Aorta (tissue), 5 donors: ENCODE measurements around the gene PLCXD1. TPM values are rescaled to one million over a fixed set of nuclear protein-coding genes. Genes with fewer than 3 reads are reported as not detected.
"Not testable (repeated sequence)": the region's sequence is repeated elsewhere in the genome, so short reads cannot be mapped to it uniquely, and the experiment has no call there.

Experiments
- ATAC-seq: fragments of 200-7000 bp; cut with Tn5 transposase; one replicate; pipeline ENCODE4 v1.9.1; 2022; ENCODE audit warnings: moderate library complexity; ENCODE audit not compliant: low FRiP score
- DNase-seq, 2 donors: peaks; one replicate each; pipeline ENCODE4 v3.0.0-alpha.2; 2020
- H3K27ac ChIP-seq, 2 donors: one replicate each; pipeline ENCODE4 v1.5.1; 2013; ENCODE audit warnings: low read length in 2 of 2, mild to moderate bottlenecking in 2 of 2, moderate library complexity in 2 of 2, control low read depth in 1 of 2, inconsistent platforms in 1 of 2, low read depth in 1 of 2
- H3K27me3 ChIP-seq, 2 donors: one replicate each; pipeline ENCODE4 v1.6.1; 2013; ENCODE audit warnings: control low read depth in 1 of 2, low read length in 1 of 2, mild to moderate bottlenecking in 1 of 2, moderate library complexity in 1 of 2; ENCODE audit not compliant: insufficient read depth in 2 of 2, control insufficient read depth in 1 of 2
- H3K36me3 ChIP-seq, 2 donors: one replicate each; pipeline ENCODE4 v1.6.1; 2013; ENCODE audit warnings: control low read depth in 1 of 2, low read length in 1 of 2, mild to moderate bottlenecking in 1 of 2; ENCODE audit not compliant: insufficient read depth in 2 of 2, control insufficient read depth in 1 of 2
- H3K4me1 ChIP-seq, 2 donors: one replicate each; pipeline ENCODE4 v1.6.1; 2013; ENCODE audit warnings: low read length in 2 of 2, control low read depth in 1 of 2, mild to moderate bottlenecking in 1 of 2, moderate library complexity in 1 of 2; ENCODE audit not compliant: insufficient read depth in 2 of 2, control insufficient read depth in 1 of 2
- H3K4me3 ChIP-seq, 2 donors: one replicate each; pipeline ENCODE4 v1.5.1; 2013; ENCODE audit warnings: low read length in 2 of 2, control low read depth in 1 of 2, mild to moderate bottlenecking in 1 of 2
- H3K9me3 ChIP-seq: one replicate; pipeline ENCODE4 v1.6.1; 2013; ENCODE audit warnings: mild to moderate bottlenecking, low read length; ENCODE audit not compliant: control insufficient read depth
- WGBS, 2 donors: extraction: QIAGEN DNeasy Blood & Tissue Kit; methylation state at CpG; one replicate each; pipeline ENCODE4 v1.1.7; 2013; 5-methylcytosine and 5-hydroxymethylcytosine counted together
- intact Hi-C, 2 donors: fragments of 100-400 bp; cut with DNase I; formaldehyde crosslinking; loops; one replicate each; pipeline versions ENCODE4 v1.14.2 to v1.15.0; 2022
- polyA plus RNA-seq, 2 donors: library from polyadenylated mRNA; stranded (reverse); fragments of 200-250 nt; gene quantifications; one replicate each; pipeline ENCODE4 v1.2.3, GENCODE V29; 2013
- total RNA-seq, 2 donors: library from RNA; stranded (reverse); fragmentation: NEBNext Ultra II Directional; extraction: Animal tissue kit (Norgen Biotek cat#: 25700); gene quantifications; one replicate each; pipeline ENCODE4 v1.2.1, GENCODE V29; 2021
- donor health status: healthy with polysubstance abuse.
- donor health status: Bipolar disorder and iron deficiency.
- donor health status: DM: no; HTN: no; CAD: no.
- donor health status: DM: no; HTN: no; CAD: no.
- donor health status: DM: yes; HTN: yes; CAD: no.

The PLCXD1 gene
- total and polyA plus RNA-seq, 4 donors: 1.3 to 16.3 (median 6.7) TPM

- WGBS, 2 donors: 84 to 86% methylated on average over 18 of the region's 18 CpGs
- ATAC-seq: no peak
- H3K36me3 ChIP-seq: no peaks in the 10 kb centered on the region
- H3K27ac ChIP-seq: no peak overlapping the region
- peak; percentile 39 to 62 for DNase-seq
- no peak overlapping the region for H3K4me3 ChIP-seq
- no peaks in the 10 kb centered on the region for H3K9me3 ChIP-seq
- H3K27me3 ChIP-seq: no peaks in the 10 kb centered on the region
- intact Hi-C loops: no loop called here
- no peaks in the 10 kb centered on the region for H3K4me1 ChIP-seq
Measured at GRCh38 chrX:349196-349595, 68.0 kb downstream of the PLCXD1 start.

GRCh38 chrX:349702-350101, 68.5 kb downstream of the PLCXD1 start:
- H3K27me3 ChIP-seq: no peaks in the 10 kb centered on the region
- no peaks in the 10 kb centered on the region for H3K9me3 ChIP-seq
- WGBS, 2 donors: 81 to 84% methylated on average over 10 of the region's 10 CpGs
- peak; percentile 10 to 30 for DNase-seq
- H3K4me3 ChIP-seq: no peak overlapping the region
- no peaks in the 10 kb centered on the region for H3K36me3 ChIP-seq
- intact Hi-C loops: no loop called here
- ATAC-seq: no peak
- no peaks in the 10 kb centered on the region for H3K4me1 ChIP-seq
- no peak overlapping the region for H3K27ac ChIP-seq

GRCh38 chrX:350148-350533, 69.0 kb downstream of the PLCXD1 start:
- H3K9me3 ChIP-seq: no peaks in the 10 kb centered on the region
- no peaks in the 10 kb centered on the region for H3K4me1 ChIP-seq
- H3K36me3 ChIP-seq: no peaks in the 10 kb centered on the region
- H3K27ac ChIP-seq: no peak overlapping the region
- DNase-seq: peak; percentile 19 to 71
- H3K27me3 ChIP-seq: no peaks in the 10 kb centered on the region
- intact Hi-C loops: no loop called here
- ATAC-seq: no peak
- WGBS, 2 donors: 89 to 90% methylated on average over 20 of the region's 20 CpGs
- H3K4me3 ChIP-seq: no peak overlapping the region

- no peak for ATAC-seq
- Histone ChIP-seq H3K36me3 (no peaks in the 10 kb centered on the region), H3K27ac (no peak overlapping the region), H3K4me3 (no peak overlapping the region), H3K27me3 (no peaks in the 10 kb centered on the region), H3K4me1 (no peaks in the 10 kb centered on the region), H3K9me3 (no peaks in the 10 kb centered on the region)
- WGBS, 2 donors: 96 to 97% methylated on average over 61 of the region's 61 CpGs
- intact Hi-C loops: no loop called here
- DNase-seq: peak; percentile 33 to 73
Measured at GRCh38 chrX:350534-351323, 69.5 kb downstream of the PLCXD1 start.

- H3K4me3 ChIP-seq, H3K4me1 ChIP-seq, intact Hi-C loops, H3K9me3 ChIP-seq, H3K27ac ChIP-seq, DNase-seq, ATAC-seq, H3K27me3 ChIP-seq, H3K36me3 ChIP-seq: not testable (repeated sequence)
- WGBS, 2 donors: 95 to 96% methylated on average over 11 of the region's 13 CpGs
Measured at GRCh38 chrX:351324-351641, 70.1 kb downstream of the PLCXD1 start.

- intact Hi-C loops: no loop called here
- Histone ChIP-seq H3K27me3 (no peaks in the 10 kb centered on the region), H3K36me3 (no peaks in the 10 kb centered on the region), H3K4me1 (no peaks in the 10 kb centered on the region), H3K9me3 (no peaks in the 10 kb centered on the region), H3K27ac (no peak overlapping the region), H3K4me3 (no peak overlapping the region)
- DNase-seq: peak in 1 of 2 donors; percentile 32
- no peak for ATAC-seq
- WGBS, 2 donors: 95% methylated on average over 10 of the region's 10 CpGs
Measured at GRCh38 chrX:351736-352135, 70.6 kb downstream of the PLCXD1 start.

- no peak overlapping the region for H3K27ac ChIP-seq
- intact Hi-C loops: no loop called here
- 96 to 97% methylated on average over 27 of the region's 27 CpGs for WGBS, 2 donors
- no peaks in the 10 kb centered on the region for H3K9me3 ChIP-seq
- ATAC-seq: no peak
- H3K4me1 ChIP-seq: no peaks in the 10 kb centered on the region
- H3K36me3 ChIP-seq: no peaks in the 10 kb centered on the region
- peak in 1 of 2 donors; percentile 39 for DNase-seq
- no peak overlapping the region for H3K4me3 ChIP-seq
- H3K27me3 ChIP-seq: no peaks in the 10 kb centered on the region
Measured at GRCh38 chrX:352181-352580, 71.0 kb downstream of the PLCXD1 start.

GRCh38 chrX:352582-353314, 71.6 kb downstream of the PLCXD1 start:
- DNase-seq (peak; percentile 42 to 67), ATAC-seq (no peak)
- no peaks in the 10 kb centered on the region for H3K27me3 ChIP-seq
- intact Hi-C loops: no loop called here
- H3K4me1 ChIP-seq: no peaks in the 10 kb centered on the region
- no peaks in the 10 kb centered on the region for H3K36me3 ChIP-seq
- no peak overlapping the region for H3K4me3 ChIP-seq
- no peaks in the 10 kb centered on the region for H3K9me3 ChIP-seq
- no peak overlapping the region for H3K27ac ChIP-seq
- 96% methylated on average over 39 of the region's 39 CpGs for WGBS, 2 donors
